PFSK-1 (cell line): ENCODE data around the gene STRN4.

ENCODE experiments used
- FOXP2 ChIP-seq: optimal IDR thresholded peaks from 2 replicates; pipeline ENCODE3; 2011; ENCODE audit warnings: borderline replicate concordance, control low read depth, inconsistent platforms; ENCODE audit not compliant: insufficient read depth; ENCODE audit errors: extremely low read length, extremely low read depth
- POLR2AphosphoS5 ChIP-seq: IDR thresholded peaks from 2 replicates; pipeline ENCODE4 v1.6.1; 2012; ENCODE audit warnings: low read depth, mild to moderate bottlenecking, control low read depth, low read length, moderate library complexity
- SIN3A ChIP-seq: IDR thresholded peaks from 2 replicates; pipeline ENCODE4 v1.6.1; 2012; ENCODE audit warnings: mild to moderate bottlenecking, low read length, moderate library complexity, borderline replicate concordance; ENCODE audit not compliant: insufficient read depth
- TAF1 ChIP-seq: IDR thresholded peaks from 2 replicates; pipeline ENCODE4 v1.6.1; 2012; ENCODE audit warnings: low read length, control low read depth, borderline replicate concordance; ENCODE audit not compliant: insufficient read depth
- TF ChIP-seq, protein P1 (sequence below), 2 experiments: IDR thresholded peaks; 2 replicates each; pipeline versions ENCODE4 v1.6.1 to v1.8.0; 2011 to 2012; ENCODE audit warnings: low read depth in 2 of 2, low read length in 2 of 2, control low read depth in 1 of 2, inconsistent platforms in 1 of 2, mild to moderate bottlenecking in 1 of 2, moderate library complexity in 1 of 2; ENCODE audit not compliant: insufficient read depth in 1 of 2

STRN4 gene

DNA sequence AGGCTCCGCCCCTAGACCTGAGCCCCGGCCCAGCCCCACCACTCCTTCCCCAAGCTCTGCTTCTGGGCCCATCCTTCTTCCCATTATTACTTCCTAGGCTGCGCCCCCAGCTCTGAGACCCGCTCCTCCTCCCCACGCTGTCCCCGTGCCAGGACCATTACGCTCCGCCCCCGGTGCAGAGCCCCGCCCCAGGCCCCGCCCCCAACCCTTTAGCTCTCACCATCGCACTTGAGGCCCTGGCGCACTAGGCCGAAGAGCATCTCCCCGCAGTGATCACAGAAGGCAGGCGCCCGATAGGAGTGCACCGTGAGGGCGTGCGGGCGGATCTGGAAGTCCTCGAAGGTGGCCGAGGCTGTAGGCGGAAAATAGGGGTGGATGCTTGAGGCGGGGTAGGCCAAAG, 35.6 kb downstream of the STRN4 start:
- no peak for TF ChIP-seq FOXP2
- no peak for TF ChIP-seq POLR2AphosphoS5
- TF ChIP-seq, protein P1, sequence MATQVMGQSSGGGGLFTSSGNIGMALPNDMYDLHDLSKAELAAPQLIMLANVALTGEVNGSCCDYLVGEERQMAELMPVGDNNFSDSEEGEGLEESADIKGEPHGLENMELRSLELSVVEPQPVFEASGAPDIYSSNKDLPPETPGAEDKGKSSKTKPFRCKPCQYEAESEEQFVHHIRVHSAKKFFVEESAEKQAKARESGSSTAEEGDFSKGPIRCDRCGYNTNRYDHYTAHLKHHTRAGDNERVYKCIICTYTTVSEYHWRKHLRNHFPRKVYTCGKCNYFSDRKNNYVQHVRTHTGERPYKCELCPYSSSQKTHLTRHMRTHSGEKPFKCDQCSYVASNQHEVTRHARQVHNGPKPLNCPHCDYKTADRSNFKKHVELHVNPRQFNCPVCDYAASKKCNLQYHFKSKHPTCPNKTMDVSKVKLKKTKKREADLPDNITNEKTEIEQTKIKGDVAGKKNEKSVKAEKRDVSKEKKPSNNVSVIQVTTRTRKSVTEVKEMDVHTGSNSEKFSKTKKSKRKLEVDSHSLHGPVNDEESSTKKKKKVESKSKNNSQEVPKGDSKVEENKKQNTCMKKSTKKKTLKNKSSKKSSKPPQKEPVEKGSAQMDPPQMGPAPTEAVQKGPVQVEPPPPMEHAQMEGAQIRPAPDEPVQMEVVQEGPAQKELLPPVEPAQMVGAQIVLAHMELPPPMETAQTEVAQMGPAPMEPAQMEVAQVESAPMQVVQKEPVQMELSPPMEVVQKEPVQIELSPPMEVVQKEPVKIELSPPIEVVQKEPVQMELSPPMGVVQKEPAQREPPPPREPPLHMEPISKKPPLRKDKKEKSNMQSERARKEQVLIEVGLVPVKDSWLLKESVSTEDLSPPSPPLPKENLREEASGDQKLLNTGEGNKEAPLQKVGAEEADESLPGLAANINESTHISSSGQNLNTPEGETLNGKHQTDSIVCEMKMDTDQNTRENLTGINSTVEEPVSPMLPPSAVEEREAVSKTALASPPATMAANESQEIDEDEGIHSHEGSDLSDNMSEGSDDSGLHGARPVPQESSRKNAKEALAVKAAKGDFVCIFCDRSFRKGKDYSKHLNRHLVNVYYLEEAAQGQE (IDR thresholded peaks at IDR 0.05; ENCODE audit: insufficient read depth in 1 of 2, low read depth in 2 of 2, low read length in 2 of 2), result no peak
- no peak for TF ChIP-seq SIN3A
- no peak for TF ChIP-seq TAF1

DNA sequence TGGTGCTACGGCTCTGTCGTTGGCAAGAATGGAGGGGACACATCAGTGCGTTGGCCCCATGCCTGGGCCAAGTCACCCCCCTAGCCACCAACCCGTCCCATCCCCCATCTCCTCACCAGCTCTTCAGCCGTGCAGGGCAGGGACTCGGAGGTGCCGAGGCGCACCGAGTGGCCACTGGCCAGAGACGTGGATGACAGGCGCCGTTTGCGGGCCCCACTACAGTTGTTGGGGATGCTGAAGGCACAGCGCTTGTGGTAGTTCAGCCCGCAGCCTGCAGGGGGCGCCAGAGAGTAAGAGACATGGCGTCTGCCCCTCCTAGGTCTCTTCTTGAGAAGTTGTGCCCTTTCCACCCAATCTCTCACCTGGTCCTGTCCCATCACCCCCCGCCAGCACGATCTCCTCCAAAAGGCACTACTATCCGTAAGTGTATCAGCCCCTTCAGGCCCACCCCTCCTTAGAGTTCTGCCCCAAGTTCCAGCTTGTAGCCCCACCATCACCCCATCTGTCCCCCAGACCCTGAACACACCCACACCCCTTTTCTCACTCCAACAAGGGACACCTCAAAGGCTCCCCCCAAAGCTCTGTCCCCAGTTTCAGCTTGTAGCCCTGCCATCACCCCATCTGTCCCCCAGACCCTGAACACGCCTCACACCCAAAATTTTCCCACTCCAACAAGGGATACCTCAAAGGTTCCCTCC, 41.7 kb downstream of the STRN4 start:
- TF ChIP-seq, protein P1 (IDR thresholded peaks at IDR 0.05; ENCODE audit: insufficient read depth in 1 of 2, low read depth in 2 of 2, low read length in 2 of 2), result no peak
- TF ChIP-seq SIN3A (no peak), TAF1 (no peak), POLR2AphosphoS5 (no peak), FOXP2 (no peak)

DNA sequence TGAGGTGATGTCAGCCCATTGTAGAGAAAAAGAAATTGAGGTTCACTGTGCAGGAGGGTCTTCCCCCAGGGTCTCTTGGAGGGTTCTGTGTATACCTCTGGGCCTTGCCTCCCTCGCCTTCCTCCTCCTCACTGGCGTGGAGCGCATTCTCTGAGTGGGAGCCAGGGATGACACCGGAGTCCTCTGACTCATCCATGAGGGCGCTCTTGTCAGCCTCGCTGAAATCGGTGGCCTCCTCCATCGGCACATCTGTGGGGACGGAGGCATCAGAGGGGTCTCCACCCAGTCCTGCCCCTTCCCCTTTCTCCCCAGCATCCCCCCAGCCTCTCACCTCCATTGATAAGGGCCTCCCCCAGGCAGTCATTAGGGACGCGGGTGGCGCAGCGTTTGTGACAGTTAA, 45.5 kb downstream of the STRN4 start:
- TF ChIP-seq FOXP2, result no peak
- no peak for TF ChIP-seq POLR2AphosphoS5
- TF ChIP-seq, protein P1 (IDR thresholded peaks at IDR 0.05; ENCODE audit: insufficient read depth in 1 of 2, low read depth in 2 of 2, low read length in 2 of 2), result no peak
- no peak for TF ChIP-seq SIN3A
- no peak for TF ChIP-seq TAF1

DNA sequence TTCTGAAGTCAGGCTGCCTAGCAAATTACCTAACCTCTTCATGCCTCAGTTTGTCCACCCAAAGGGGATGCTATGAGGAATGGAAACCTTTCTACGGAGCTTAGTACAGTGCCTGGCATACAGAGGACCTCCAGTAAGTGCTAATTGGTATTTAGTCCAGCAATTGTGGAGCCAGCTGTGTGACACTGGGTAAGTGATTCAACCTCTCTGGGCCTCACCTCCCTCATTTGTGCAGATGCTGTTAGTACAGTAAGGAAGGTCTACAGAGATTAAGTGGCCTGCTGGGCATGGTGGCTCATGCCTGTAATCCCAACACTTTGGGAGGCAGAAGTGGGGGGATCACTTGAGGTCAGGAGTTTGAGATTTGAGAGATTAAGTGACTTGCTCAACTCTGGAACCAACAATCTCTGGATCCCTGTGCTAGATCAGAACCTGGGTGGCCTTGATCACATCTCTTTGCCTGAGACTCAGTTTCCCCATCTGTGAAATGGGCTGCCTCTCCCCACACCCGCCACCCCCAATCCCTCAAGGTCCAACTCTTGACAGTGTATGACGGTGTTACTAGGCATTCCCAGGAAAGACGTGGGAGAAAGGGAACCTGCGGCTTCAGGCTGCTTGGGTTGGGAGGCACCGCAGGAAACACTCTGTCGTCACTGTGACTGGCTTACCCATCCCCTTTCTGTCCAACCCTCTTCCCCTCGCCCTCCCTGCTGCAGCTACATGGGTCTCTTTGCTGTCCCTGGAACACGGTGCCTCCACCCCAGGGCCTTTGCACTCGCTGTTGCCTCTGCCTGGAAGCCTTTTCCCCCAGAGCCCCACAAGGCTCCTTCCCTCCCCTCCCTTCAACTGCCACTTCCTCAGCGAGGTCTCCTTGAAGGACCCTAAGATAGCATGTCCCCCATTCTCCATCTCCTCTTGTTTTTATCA, 47.6 kb downstream of the STRN4 start:
- TF ChIP-seq, protein P1 (IDR thresholded peaks at IDR 0.05; ENCODE audit: insufficient read depth in 1 of 2, low read depth in 2 of 2, low read length in 2 of 2), result no peak
- no peak for TF ChIP-seq TAF1
